ENCODE results near the gene RRAD.
A peak's percentile ranks its signal among the peaks of the same experiment; 100 is the strongest.

- TF ChIP-seq CTCF (IDR thresholded peaks at IDR 0.05) = no peak
- peak in 1 of 2 donors; percentile 16 for TF ChIP-seq EP300 (IDR thresholded peaks at IDR 0.05)
These were observed 25.9 kb downstream of the RRAD start for GRCh38 chr16:66899310-66899944.
